Uterus (tissue), 2 donors: ENCODE measurements around the gene OPRL1.

ENCODE experiments used
- CTCF ChIP-seq, 4 experiments: fragments of 200-600 bp in 2 of 4; fragments of 450-650 bp in 2 of 4; sonication (generic) in 2 of 4; IDR thresholded peaks; one replicate each; pipeline ENCODE4 v1.5.1; 2016 to 2019; ENCODE audit warnings: antibody characterized with exemption in 4 of 4, mild to moderate bottlenecking in 2 of 4, moderate library complexity in 1 of 4
- POLR2A ChIP-seq, 2 donors: fragments of 450-650 bp; IDR thresholded peaks; one replicate each; pipeline ENCODE4 v1.6.1; 2016; ENCODE audit warnings: antibody characterized with exemption in 2 of 2, mild to moderate bottlenecking in 1 of 2, moderate library complexity in 1 of 2

DNA sequence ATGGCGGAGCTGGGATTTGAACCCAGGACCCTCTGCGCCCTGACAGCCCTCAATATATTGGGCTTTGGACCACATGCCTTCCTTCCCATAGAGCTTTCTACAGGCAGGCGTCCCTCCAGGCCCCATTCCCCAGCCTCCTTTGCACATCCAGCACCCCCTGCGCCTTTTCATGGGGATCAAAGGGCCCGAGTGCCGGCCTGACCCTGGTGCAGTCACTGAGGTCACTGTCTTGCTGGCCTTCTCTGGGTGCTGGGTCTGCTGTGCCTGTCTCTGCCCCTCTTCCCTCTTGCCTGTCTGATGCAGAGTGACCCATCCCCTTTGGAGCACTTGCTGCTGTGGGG is 1.7 kb downstream of the OPRL1 start:
- no peak for TF ChIP-seq CTCF (IDR thresholded peaks at IDR 0.05)
- no peak for TF ChIP-seq POLR2A (IDR thresholded peaks at IDR 0.05)
